ENCODE measurements around the gene NPB. TPM values are rescaled to one million over a fixed set of nuclear protein-coding genes. Genes with fewer than 3 reads are reported as not detected.

The NPB gene
- polyA plus RNA-seq (2012; ENCODE audit: insufficient read depth, insufficient read length, low read depth) = 3.5 TPM

DNA sequence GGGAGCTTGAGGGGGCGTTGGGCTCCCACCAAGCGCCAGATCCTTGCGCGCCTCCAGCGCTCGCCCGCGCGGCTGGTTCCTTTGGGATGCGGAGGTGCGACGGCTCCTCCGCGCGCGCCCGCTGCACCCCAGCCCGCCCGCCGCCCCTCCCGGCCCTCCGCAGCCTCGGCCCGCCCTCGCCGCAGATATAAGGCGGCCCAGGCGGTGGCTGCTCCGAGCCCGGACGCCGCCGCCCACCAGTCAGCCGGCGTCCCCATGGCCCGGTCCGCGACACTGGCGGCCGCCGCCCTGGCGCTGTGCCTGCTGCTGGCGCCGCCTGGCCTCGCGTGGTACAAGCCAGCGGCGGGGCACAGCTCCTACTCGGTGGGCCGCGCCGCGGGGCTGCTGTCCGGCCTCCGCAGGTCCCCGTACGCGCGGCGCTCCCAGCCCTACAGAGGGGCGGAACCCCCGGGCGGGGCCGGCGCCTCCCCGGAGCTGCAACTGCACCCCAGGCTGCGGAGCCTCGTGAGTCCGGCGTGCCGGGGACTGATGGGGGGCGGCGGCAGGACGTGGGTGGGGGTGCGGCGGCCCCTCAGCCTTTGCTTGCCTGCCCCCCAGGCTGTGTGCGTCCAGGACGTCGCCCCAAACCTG, at the start of gene NPB:
TSS of gene NPB (plus strand) at position 216 of the 630 bp plus-strand sequence. CDS start at position 256, 40 bp downstream.
- Histone ChIP-seq H3K27me3 (no peaks in the 10 kb centered on the region), H3K36me3 (peaks cover 19% of the 10 kb centered on the region), H3K9me3 (no peaks in the 10 kb centered on the region), H3K4me1 (peaks cover 18% of the 10 kb centered on the region), H3K4me3 (ENCODE audit: low read depth, low read length) (peak within 1 kb of the TSS; percentile 19; the same call in 1 of the 2 replicates)
- peak; percentile 70 for DNase-seq
- TF ChIP-seq, protein P1, sequence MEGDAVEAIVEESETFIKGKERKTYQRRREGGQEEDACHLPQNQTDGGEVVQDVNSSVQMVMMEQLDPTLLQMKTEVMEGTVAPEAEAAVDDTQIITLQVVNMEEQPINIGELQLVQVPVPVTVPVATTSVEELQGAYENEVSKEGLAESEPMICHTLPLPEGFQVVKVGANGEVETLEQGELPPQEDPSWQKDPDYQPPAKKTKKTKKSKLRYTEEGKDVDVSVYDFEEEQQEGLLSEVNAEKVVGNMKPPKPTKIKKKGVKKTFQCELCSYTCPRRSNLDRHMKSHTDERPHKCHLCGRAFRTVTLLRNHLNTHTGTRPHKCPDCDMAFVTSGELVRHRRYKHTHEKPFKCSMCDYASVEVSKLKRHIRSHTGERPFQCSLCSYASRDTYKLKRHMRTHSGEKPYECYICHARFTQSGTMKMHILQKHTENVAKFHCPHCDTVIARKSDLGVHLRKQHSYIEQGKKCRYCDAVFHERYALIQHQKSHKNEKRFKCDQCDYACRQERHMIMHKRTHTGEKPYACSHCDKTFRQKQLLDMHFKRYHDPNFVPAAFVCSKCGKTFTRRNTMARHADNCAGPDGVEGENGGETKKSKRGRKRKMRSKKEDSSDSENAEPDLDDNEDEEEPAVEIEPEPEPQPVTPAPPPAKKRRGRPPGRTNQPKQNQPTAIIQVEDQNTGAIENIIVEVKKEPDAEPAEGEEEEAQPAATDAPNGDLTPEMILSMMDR (IDR thresholded peaks at IDR 0.05; ENCODE audit: low read depth, low read length) = no peak

GRCh38 chr17:81854974-81855774, 46.9 kb upstream of the NPB start:
- Histone ChIP-seq H3K9me3 (no peaks in the 10 kb centered on the region), H3K4me3 (ENCODE audit: low read depth, low read length) (no peak overlapping the region), H3K4me1 (no peaks in the 10 kb centered on the region), H3K36me3 (peaks cover 73% of the 10 kb centered on the region), H3K27me3 (no peaks in the 10 kb centered on the region)
- TF ChIP-seq, protein P1 (IDR thresholded peaks at IDR 0.05; ENCODE audit: low read depth, low read length) = peak; percentile 17; the same call in 1 of the 2 replicates
- no peak for DNase-seq

DNA sequence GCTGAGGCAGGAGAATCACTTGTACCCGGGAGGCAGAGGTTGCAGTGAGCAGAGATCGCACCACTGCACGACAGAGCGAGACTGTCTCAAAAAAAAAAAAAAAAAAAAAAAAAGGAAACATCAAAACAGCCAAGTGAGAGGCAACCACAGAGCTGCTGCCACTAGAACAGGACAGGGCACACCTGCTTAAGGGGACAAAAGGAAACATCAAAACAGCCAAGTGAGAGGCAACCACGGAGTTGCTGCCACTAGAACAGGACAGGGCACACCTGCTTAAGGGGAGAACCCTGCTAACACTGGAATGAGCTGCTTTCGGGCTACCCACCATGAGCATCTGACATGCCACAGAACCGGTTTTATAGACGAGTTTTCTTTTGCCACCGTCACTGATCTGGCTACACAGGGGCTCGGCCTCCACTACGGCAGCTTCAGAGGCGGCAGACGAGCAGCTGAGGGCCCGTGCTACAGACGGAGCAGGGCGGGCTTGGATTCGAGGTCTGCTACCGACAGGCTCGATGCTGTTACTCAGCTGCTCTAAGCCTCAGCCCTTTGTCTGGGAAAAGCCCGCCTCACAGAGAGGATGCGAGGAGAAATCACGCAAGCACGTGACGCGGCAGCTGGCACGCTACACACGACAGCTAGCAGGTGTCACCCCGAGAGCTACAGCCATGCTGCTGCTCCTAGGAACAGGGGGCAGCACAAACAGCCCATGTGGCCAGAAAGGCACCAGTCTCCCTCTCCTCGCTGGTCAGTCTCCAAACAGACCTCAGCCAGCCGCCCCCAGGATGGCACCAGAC, 43.7 kb upstream of the NPB start:
- TF ChIP-seq, protein P1 (IDR thresholded peaks at IDR 0.05; ENCODE audit: low read depth, low read length) = no peak
- H3K4me1 ChIP-seq = no peaks in the 10 kb centered on the region
- H3K9me3 ChIP-seq = no peaks in the 10 kb centered on the region
- H3K4me3 ChIP-seq (ENCODE audit: low read depth, low read length) = peak overlapping the region; percentile 95
- no peak for DNase-seq
- H3K36me3 ChIP-seq = peaks cover 52% of the 10 kb centered on the region
- H3K27me3 ChIP-seq = no peaks in the 10 kb centered on the region

DNA sequence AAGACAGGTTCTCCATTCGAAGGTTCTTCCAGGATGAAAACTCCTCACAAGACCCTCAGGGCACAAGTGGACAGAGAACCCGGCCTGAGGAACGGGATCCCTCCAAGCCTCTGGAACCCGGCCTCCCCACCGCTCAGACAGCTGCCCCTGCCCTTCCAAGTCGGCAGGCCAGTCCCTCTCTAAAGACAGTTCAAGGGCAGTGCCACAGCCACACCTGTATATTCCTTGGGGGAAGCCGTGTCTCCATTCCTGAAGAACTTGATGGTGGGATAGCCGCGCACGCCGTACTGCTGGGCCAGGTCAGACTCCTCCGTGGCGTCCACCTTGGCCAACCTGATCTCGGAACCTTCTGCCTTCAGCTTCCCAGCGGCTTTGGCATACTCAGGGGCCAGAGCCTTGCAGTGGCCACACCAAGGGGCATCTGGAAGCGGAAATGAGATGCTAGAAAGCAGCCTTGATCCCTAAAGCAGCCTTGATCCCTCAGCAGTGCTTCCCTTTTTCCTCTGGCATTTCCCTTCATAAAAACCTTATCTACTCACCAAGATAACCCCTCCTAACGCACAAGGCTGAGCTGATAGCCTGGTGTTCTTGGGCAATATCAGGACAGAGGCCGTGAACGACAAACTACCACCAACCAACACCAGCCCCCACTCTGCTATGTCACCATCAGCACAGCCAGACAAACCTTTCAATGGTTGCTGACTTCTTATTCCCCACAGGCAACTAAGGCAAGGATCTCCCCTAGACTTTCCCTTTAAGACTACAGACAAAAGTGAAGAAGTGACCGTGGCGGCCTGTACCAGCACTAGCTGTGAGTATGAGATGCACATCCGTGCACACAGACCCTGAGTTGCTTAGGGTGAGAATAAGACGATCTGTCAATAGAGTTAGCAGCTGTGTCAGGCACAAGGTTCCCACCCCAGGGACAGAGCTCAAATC, 42.8 kb upstream of the NPB start:
- no peak for DNase-seq
- no peaks in the 10 kb centered on the region for H3K4me1 ChIP-seq
- H3K9me3 ChIP-seq = no peaks in the 10 kb centered on the region
- no peaks in the 10 kb centered on the region for H3K27me3 ChIP-seq
- peak overlapping the region; percentile 95 for H3K4me3 ChIP-seq (ENCODE audit: low read depth, low read length)
- peaks cover 49% of the 10 kb centered on the region for H3K36me3 ChIP-seq
- TF ChIP-seq, protein P1 (IDR thresholded peaks at IDR 0.05; ENCODE audit: low read depth, low read length) = no peak

GRCh38 chr17:81859906-81860755, 41.9 kb upstream of the NPB start, which contains the start of gene P4HB:
Gene P4HB (minus strand): TSS chr17:81860535. CDS start chr17:81860471, 64 bp downstream.
- Histone ChIP-seq H3K4me1 (no peaks in the 10 kb centered on the region), H3K36me3 (peaks cover 45% of the 10 kb centered on the region), H3K9me3 (no peaks in the 10 kb centered on the region), H3K27me3 (no peaks in the 10 kb centered on the region), H3K4me3 (ENCODE audit: low read depth, low read length) (peak within 1 kb of the TSS; percentile 98)
- DNase-seq = no peak
- TF ChIP-seq, protein P1 (IDR thresholded peaks at IDR 0.05; ENCODE audit: low read depth, low read length) = no peak
